GM12878 (cell line): Measurements from ENCODE around the gene SFTPB. TPM values are rescaled to one million over a fixed set of nuclear protein-coding genes. Genes with fewer than 3 reads are reported as not detected.

Experiments
- ATAC-seq: fragments of 200-7000 bp; cut with Tn5 transposase; 3 replicates; pipeline ENCODE4 v1.9.1; 2020; ENCODE audit warnings: mild to moderate bottlenecking, moderate library complexity
- BruUV-seq: library from RNA; stranded (reverse); fragments of 400-500 nt; replicated peaks from 2 replicates; lab custom pipeline; 2021; lab: Mats Ljungman, UMichigan
- CTCF ChIA-PET: fragments of 300-600 bp; sonication (Branson Sonifier 250); formaldehyde crosslinking; extraction: SDS; loops from one replicate; lab custom pipeline; 2021; ENCODE audit warnings: inconsistent platforms; lab: Yijun Ruan, JAX
- POLR2A ChIA-PET: fragments of 350-600 bp; formaldehyde crosslinking; extraction: SDS; loops from one replicate; lab custom pipeline; 2021; ENCODE audit warnings: inconsistent platforms; lab: Charles Lee
- RAD21 ChIA-PET: fragments of 300-600 bp; sonication (Branson Sonifier 250); formaldehyde crosslinking; loops from one replicate; lab custom pipeline; 2023; ENCODE audit warnings: antibody characterized with exemption; ENCODE audit not compliant: unreplicated experiment; lab: Charles Lee
- SMC1A ChIA-PET: fragments of 300-600 bp; sonication (Branson Sonifier 250); formaldehyde crosslinking; loops from one replicate; lab custom pipeline; 2023; ENCODE audit not compliant: unreplicated experiment, uncharacterized antibody; lab: Charles Lee
- DNase-seq: peaks from one replicate; pipeline ENCODE4 v3.0.0-alpha.2; 2011; ENCODE audit warnings: low read depth, low spot score
- FAIRE-seq: peaks from 3 replicates; lab custom pipeline; 2011; peaks lifted over from hg19 to GRCh38; lab: Jason Lieb, UNC
- H2AFZ ChIP-seq: 2 replicates; pipeline ENCODE4 v1.6.0; 2011; ENCODE audit warnings: low read depth, low read length, control low read depth; ENCODE audit not compliant: control insufficient read depth
- H3K27ac ChIP-seq: 2 replicates; pipeline ENCODE4 v1.5.1; 2011; ENCODE audit warnings: control low read depth; ENCODE audit not compliant: control insufficient read depth, insufficient read depth
- H3K27me3 ChIP-seq, 2 experiments: replicated peaks in 1 of 2; 2 replicates each; pipeline versions ENCODE4 v1.6.0 to v1.6.1; 2011; ENCODE audit warnings: low read length in 1 of 2; ENCODE audit not compliant: control insufficient read depth in 2 of 2, insufficient read depth in 2 of 2
- H3K36me3 ChIP-seq, 2 experiments: 2 replicates each; pipeline ENCODE4 v1.5.1; 2011; ENCODE audit warnings: low read length in 1 of 2; ENCODE audit not compliant: control insufficient read depth in 2 of 2, insufficient read depth in 2 of 2
- H3K4me1 ChIP-seq: 2 replicates; pipeline ENCODE4 v1.6.1; 2011; ENCODE audit warnings: mild to moderate bottlenecking, low read length, moderate library complexity, mixed read lengths; ENCODE audit not compliant: control insufficient read depth, insufficient read depth
- H3K4me2 ChIP-seq: 2 replicates; pipeline ENCODE4 v1.6.0; 2011; ENCODE audit warnings: control low read depth; ENCODE audit not compliant: control insufficient read depth, insufficient read depth
- H3K4me3 ChIP-seq: fragments of 200-600 bp; sonication (generic); 2 replicates; pipeline ENCODE4 v1.5.1; 2016
- H3K79me2 ChIP-seq: 2 replicates; pipeline ENCODE4 v1.6.0; 2011; ENCODE audit warnings: low read length; ENCODE audit not compliant: control insufficient read depth, insufficient read depth
- H3K9ac ChIP-seq: 2 replicates; pipeline ENCODE4 v1.8.0; 2011; ENCODE audit warnings: low read length, control low read depth, mixed read lengths; ENCODE audit not compliant: control insufficient read depth, insufficient read depth
- H3K9me3 ChIP-seq: replicated peaks from 3 replicates; pipeline ENCODE4 v1.5.1; 2011; ENCODE audit warnings: mild to moderate bottlenecking, low read length; ENCODE audit not compliant: control insufficient read depth, insufficient read depth
- H4K20me1 ChIP-seq: 2 replicates; pipeline ENCODE4 v1.6.0; 2011; ENCODE audit not compliant: control insufficient read depth, insufficient read depth
- ATF7 ChIP-seq: fragments of 450-650 bp; IDR thresholded peaks from 2 replicates; pipeline ENCODE4 v1.6.1; 2016; ENCODE audit warnings: low read depth, mild to moderate bottlenecking
- CEBPZ ChIP-seq: fragments of 150-350 bp; IDR thresholded peaks from 2 replicates; pipeline ENCODE4 v1.6.1; 2016; ENCODE audit warnings: low read depth, low read length
- ETV6 ChIP-seq, 2 experiments: fragments of 450-650 bp in 1 of 2; IDR thresholded peaks in 1 of 2; conservative IDR thresholded peaks in 1 of 2; 2 replicates each; pipeline ENCODE4 v1.6.1; 2014; ENCODE audit warnings: antibody characterized with exemption in 1 of 2, borderline replicate concordance in 1 of 2, low read depth in 1 of 2, mild to moderate bottlenecking in 1 of 2, moderate library complexity in 1 of 2
- GATAD2B ChIP-seq: fragments of 450-650 bp; conservative IDR thresholded peaks from 2 replicates; pipeline ENCODE4 v1.6.1; 2017; ENCODE audit warnings: low read depth, mild to moderate bottlenecking, moderate library complexity
- MLLT1 ChIP-seq: fragments of 450-650 bp; IDR thresholded peaks from 2 replicates; pipeline ENCODE4 v1.6.1; 2016; ENCODE audit warnings: mild to moderate bottlenecking
- MXI1 ChIP-seq: fragments of 150-350 bp; IDR thresholded peaks from 2 replicates; pipeline ENCODE4 v1.6.1; 2011; ENCODE audit warnings: low read depth, mild to moderate bottlenecking, inconsistent platforms, low read length, improper control_type of control experiment
- MYC ChIP-seq: IDR thresholded peaks from 2 replicates; pipeline ENCODE4 v1.6.1; 2011; ENCODE audit warnings: mild to moderate bottlenecking, low read length, moderate library complexity, inconsistent platforms; ENCODE audit not compliant: insufficient read depth, insufficient replicate concordance, insufficient read length, severe bottlenecking
- NR2C2 ChIP-seq: IDR thresholded peaks from 2 replicates; pipeline ENCODE4 v1.6.1; 2011; ENCODE audit warnings: borderline replicate concordance, low read depth; ENCODE audit not compliant: control insufficient read depth, insufficient read length
- POLR2AphosphoS2 ChIP-seq: IDR thresholded peaks from 2 replicates; pipeline ENCODE4 v1.6.1; 2011; ENCODE audit warnings: low read depth, mild to moderate bottlenecking, low read length, improper control_type of control experiment, moderate library complexity
- STAT3 ChIP-seq: IDR thresholded peaks from 2 replicates; pipeline ENCODE4 v1.6.1; 2011; ENCODE audit warnings: low read depth, low read length, improper control_type of control experiment
- SUZ12 ChIP-seq: fragments of 200-600 bp; sonication (generic); IDR thresholded peaks from one replicate; pipeline ENCODE4 v1.6.1; 2018; ENCODE audit warnings: antibody characterized with exemption, mild to moderate bottlenecking; ENCODE audit not compliant: unreplicated experiment
- ZBTB4 ChIP-seq: fragments of 450-650 bp; formaldehyde crosslinking; IDR thresholded peaks from 2 replicates; pipeline ENCODE4 v1.4.0; 2022; ENCODE audit warnings: mild to moderate bottlenecking, moderate library complexity
- WGBS: methylation state at CpG from one replicate; pipeline ENCODE4 v1.1.6; 2016; ENCODE audit warnings: low lambda C conversion rate; ENCODE audit not compliant: insufficient replicate concordance, insufficient coverage; ENCODE audit errors: missing lambda C conversion rate; 5-methylcytosine and 5-hydroxymethylcytosine counted together
- in situ Hi-C: fragments of 300-500 bp; cut with MboI; formaldehyde crosslinking; loops from 9 replicates; pipeline ENCODE4 v1.14.3; 2018; ENCODE audit warnings: mixed read lengths
- intact Hi-C: fragments of 100-400 bp; cut with micrococcal nuclease; formaldehyde crosslinking; loops from one replicate; pipeline ENCODE4 v1.14.2; 2022; ENCODE audit not compliant: unreplicated experiment
- polyA plus RNA-seq, 11 experiments: library from polyadenylated mRNA; depleted of rRNA in 4 of 11; unstranded in 6 of 11; stranded (reverse) in 5 of 11; fragments of >200 nt; fragmentation: Nextera tagmentation in 4 of 11; fragmentation: Illumina TruSeq in 1 of 11; extraction: Ambion mirVana in 4 of 11; extraction: Trizol in 1 of 11; gene quantifications; 1 replicate in 1 of 11; 2 replicates in 10 of 11; pipeline versions ENCODE4 v1.2.1 to v1.2.3, GENCODE V29; 2011 to 2016; ENCODE audit warnings: inconsistent platforms in 2 of 11, missing spikeins in 2 of 11, low read depth in 1 of 11
- total RNA-seq, 4 experiments: library from RNA; depleted of rRNA in 3 of 4; stranded (reverse); fragments of >200 nt in 3 of 4; fragmentation: Illumina TruSeq in 1 of 4; extraction: Trizol in 1 of 4; gene quantifications; 2 replicates each; pipeline versions ENCODE4 v1.2.1 to v1.2.3, GENCODE V29; 2013 to 2021

SFTPB gene
- total and polyA plus RNA-seq, 10 of the 15 experiments (the other 5 are each of a cell fraction or from before 2014, with no cell fraction given): 0.02 to 5.3 TPM; not detected in 8

- Histone ChIP-seq H3K27me3 (no peaks in the 10 kb centered on the region), H4K20me1 (no peaks in the 10 kb centered on the region), H3K79me2 (peaks cover 29% of the 10 kb centered on the region), H3K9me3 (no peaks in the 10 kb centered on the region), H2AFZ (no peak overlapping the region), H3K9ac (no peak overlapping the region), H3K4me3 (no peak overlapping the region), H3K4me2 (no peak overlapping the region), H3K27ac (no peak overlapping the region), H3K36me3 (peaks cover 0 to 17% of the 10 kb centered on the region in 2 experiments; a peak in 3 of 4 replicates), H3K4me1 (peaks cover 4% of the 10 kb centered on the region; the same call in 1 of the 2 replicates)
- FAIRE-seq (no peak), ATAC-seq (no peak), DNase-seq (no peak)
- ChIA-PET POLR2A (interaction anchor here (0.6 to 1.2 kb wide), 4 partner anchors 9 to 482 kb away, joined by 3 to 4 read pairs (median 3); no protein-coding TSS in a partner anchor), SMC1A (interaction anchor here (1.0 to 1.3 kb wide), 2 partner anchors 8 to 9 kb away, joined by 3 to 4 read pairs; partner anchors contain the start of gene C2orf68), CTCF (interaction anchor here (0.9 to 4.8 kb wide), 3 partner anchors 8 to 109 kb away, joined by 4 to 32 read pairs (median 7); partner anchors contain the start of gene C2orf68), RAD21 (interaction anchor here (0.6 to 1.0 kb wide), 2 partner anchors 18 to 202 kb away, joined by 4 read pairs; no protein-coding TSS in a partner anchor)
- WGBS: 99% methylated on average over 6 of the region's 6 CpGs
- BruUV-seq: no TSS peak
- intact Hi-C loops (loop anchor here (5.0 kb wide), 1 partner anchor 82 kb away; the partner anchor contains the start of gene MAT2A), in situ Hi-C loops (no loop called here)
- TF ChIP-seq ATF7 (no peak), MLLT1 (no peak), POLR2AphosphoS2 (no peak), MXI1 (no peak), NR2C2 (no peak), ETV6 (conservative IDR thresholded peaks at IDR 0.05 in 1 of 2, IDR thresholded peaks at IDR 0.05 in 1 of 2; ENCODE audit: borderline replicate concordance in 1 of 2, low read depth in 1 of 2) (no peak), STAT3 (no peak), CEBPZ (no peak), GATAD2B (no peak), SUZ12 (no peak), MYC (no peak), ZBTB4 (CRISPR knock-in tag) (no peak)
Measured at GRCh38 chr2:85619617-85620016, 48.4 kb downstream of the SFTPB start.
